Mesendoderm (in vitro differentiated cells): ENCODE measurements around the gene FAM171A1.

ENCODE experiments used
- DNase-seq: peaks from one replicate; pipeline ENCODE4 v3.0.0; 2013
- H2AK5ac ChIP-seq: 2 replicates; pipeline ENCODE4 v1.6.1; 2013; ENCODE audit warnings: low read length, inconsistent platforms
- H2BK120ac ChIP-seq: 2 replicates; pipeline ENCODE4 v1.6.1; 2013; ENCODE audit warnings: low read depth, mild to moderate bottlenecking, low read length, moderate library complexity, mixed read lengths
- H2BK15ac ChIP-seq: replicated peaks from 2 replicates; pipeline ENCODE4 v1.6.1; 2013; ENCODE audit warnings: low read depth, mild to moderate bottlenecking, moderate library complexity
- H2BK5ac ChIP-seq: 2 replicates; pipeline ENCODE4 v1.6.1; 2013; ENCODE audit warnings: low read length, inconsistent platforms
- H3K18ac ChIP-seq: 2 replicates; pipeline ENCODE4 v1.6.1; 2013; ENCODE audit warnings: mild to moderate bottlenecking, low read length, mixed read lengths
- H3K23ac ChIP-seq: one replicate; pipeline ENCODE4 v1.6.1; 2013; ENCODE audit warnings: low read length
- H3K27ac ChIP-seq: 2 replicates; pipeline ENCODE4 v1.5.1; 2013; ENCODE audit warnings: low read depth, mild to moderate bottlenecking, inconsistent platforms, low read length, moderate library complexity
- H3K27me3 ChIP-seq: 2 replicates; pipeline ENCODE4 v1.6.1; 2013; ENCODE audit warnings: low read length, control low read depth, mild to moderate bottlenecking, inconsistent platforms; ENCODE audit not compliant: insufficient read depth, poor library complexity
- H3K36me3 ChIP-seq: 2 replicates; pipeline ENCODE4 v1.6.1; 2013; ENCODE audit warnings: low read length, inconsistent platforms; ENCODE audit not compliant: control insufficient read depth, insufficient read depth
- H3K4ac ChIP-seq: one replicate; pipeline ENCODE4 v1.6.1; 2013; ENCODE audit warnings: low read depth, mild to moderate bottlenecking, low read length, moderate library complexity
- H3K4me1 ChIP-seq: 2 replicates; pipeline ENCODE4 v1.6.1; 2013; ENCODE audit warnings: low read depth, low read length, inconsistent platforms; ENCODE audit not compliant: control insufficient read depth
- H3K4me2 ChIP-seq: 2 replicates; pipeline ENCODE4 v1.6.1; 2013; ENCODE audit warnings: low read length
- H3K4me3 ChIP-seq: 2 replicates; pipeline ENCODE4 v1.5.1; 2013; ENCODE audit warnings: mild to moderate bottlenecking, low read length
- H3K56ac ChIP-seq: one replicate; pipeline ENCODE4 v1.6.1; 2013; ENCODE audit warnings: low read length
- H3K79me1 ChIP-seq: 2 replicates; pipeline ENCODE4 v1.6.1; 2013; ENCODE audit warnings: low read length, inconsistent platforms
- H3K79me2 ChIP-seq: 2 replicates; pipeline ENCODE4 v1.6.1; 2013; ENCODE audit warnings: mild to moderate bottlenecking, low read length; ENCODE audit not compliant: control insufficient read depth, insufficient read depth
- H3K9ac ChIP-seq: 2 replicates; pipeline ENCODE4 v1.6.1; 2013; ENCODE audit warnings: low read length, inconsistent platforms
- H4K5ac ChIP-seq: one replicate; pipeline ENCODE4 v1.6.1; 2013; ENCODE audit warnings: low read length
- H4K8ac ChIP-seq: one replicate; pipeline ENCODE4 v1.6.1; 2013; ENCODE audit warnings: low read depth, mild to moderate bottlenecking, control low read depth, low read length, moderate library complexity
- WGBS: extraction: QIAGEN DNeasy Blood & Tissue Kit; methylation state at CpG from one replicate; pipeline ENCODE4 v1.1.7; 2013; ENCODE audit warnings: low lambda C conversion rate, missing lambda C conversion rate; ENCODE audit not compliant: insufficient coverage; ENCODE audit errors: extremely low coverage; 5-methylcytosine and 5-hydroxymethylcytosine counted together

The FAM171A1 gene

GRCh38 chr10:15352836-15353235, 18.3 kb downstream of the FAM171A1 start:
- no peak overlapping the region for H2BK15ac ChIP-seq
- no peak overlapping the region for H2AK5ac ChIP-seq
- H3K18ac ChIP-seq = no peak overlapping the region
- H3K4ac ChIP-seq = no peak overlapping the region
- H3K23ac ChIP-seq = no peak overlapping the region
- H4K8ac ChIP-seq = no peak overlapping the region
- H3K4me3 ChIP-seq = no peak overlapping the region
- H3K56ac ChIP-seq = no peak overlapping the region
- H3K9ac ChIP-seq = no peak overlapping the region
- no CpG with 5 or more reads among the region's 7 CpGs for WGBS
- H3K79me2 ChIP-seq = peaks cover 44% of the 10 kb centered on the region
- DNase-seq = no peak
- no peak overlapping the region for H3K4me2 ChIP-seq
- no peak overlapping the region for H3K27ac ChIP-seq
- H3K36me3 ChIP-seq = no peaks in the 10 kb centered on the region
- H4K5ac ChIP-seq = no peak overlapping the region
- H3K4me1 ChIP-seq = no peaks in the 10 kb centered on the region
- H3K27me3 ChIP-seq = no peaks in the 10 kb centered on the region
- no peak overlapping the region for H2BK120ac ChIP-seq
- H2BK5ac ChIP-seq = no peak overlapping the region
- H3K79me1 ChIP-seq = peaks cover 29% of the 10 kb centered on the region

- no peak for DNase-seq
- Histone ChIP-seq H3K4ac (no peak overlapping the region), H3K4me1 (no peaks in the 10 kb centered on the region), H2AK5ac (no peak overlapping the region), H2BK5ac (no peak overlapping the region), H3K79me2 (peaks cover 45% of the 10 kb centered on the region), H3K4me2 (no peak overlapping the region), H3K9ac (no peak overlapping the region), H3K36me3 (no peaks in the 10 kb centered on the region), H2BK15ac (no peak overlapping the region), H2BK120ac (no peak overlapping the region), H3K23ac (no peak overlapping the region), H3K4me3 (no peak overlapping the region), H3K18ac (no peak overlapping the region), H3K27ac (no peak overlapping the region), H3K56ac (no peak overlapping the region), H3K27me3 (no peaks in the 10 kb centered on the region), H3K79me1 (peaks cover 29% of the 10 kb centered on the region), H4K5ac (no peak overlapping the region), H4K8ac (no peak overlapping the region)
- no CpG with 5 or more reads among the region's 3 CpGs for WGBS
These were observed 18.9 kb downstream of the FAM171A1 start for GRCh38 chr10:15352201-15352600.

DNA sequence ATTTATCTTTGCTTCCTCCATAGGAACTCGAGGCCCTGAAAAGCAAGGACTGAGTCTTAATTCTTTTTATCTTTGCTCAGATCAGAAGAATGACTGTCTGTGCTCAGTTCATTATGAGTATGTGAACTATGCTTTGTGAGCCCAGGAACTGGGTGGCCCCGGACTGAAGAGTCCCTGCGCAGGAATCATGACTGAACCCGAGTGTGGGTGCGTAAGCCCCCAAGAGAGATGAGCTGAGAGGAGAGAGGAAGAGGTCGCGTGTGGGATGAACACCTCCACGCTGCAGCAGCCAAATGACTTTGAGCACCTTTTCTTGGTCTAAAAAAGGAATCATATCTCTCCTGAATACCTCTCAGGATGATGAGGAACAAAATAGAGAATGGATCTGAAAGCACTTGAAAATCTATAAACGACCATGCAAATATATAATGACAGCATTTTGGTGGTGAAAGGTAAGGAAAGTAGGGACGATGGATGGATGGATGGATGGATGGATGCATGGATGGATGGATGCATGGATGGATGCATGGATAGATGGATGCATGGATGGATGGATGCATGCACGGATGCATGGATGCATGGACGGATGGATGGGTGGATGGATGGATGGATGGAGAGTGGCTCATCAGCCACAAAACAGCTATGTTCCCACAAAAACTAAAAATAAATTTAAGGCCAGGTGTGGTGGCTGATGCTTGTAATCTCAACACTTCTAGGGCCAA, 19.8 kb downstream of the FAM171A1 start:
- 100% methylated on average over 1 of the region's 12 CpGs for WGBS
- no peaks in the 10 kb centered on the region for H3K4me1 ChIP-seq
- no peak overlapping the region for H3K4me3 ChIP-seq
- H3K18ac ChIP-seq = no peak overlapping the region
- no peak overlapping the region for H3K4ac ChIP-seq
- H3K27me3 ChIP-seq = no peaks in the 10 kb centered on the region
- H2BK120ac ChIP-seq = no peak overlapping the region
- H2BK15ac ChIP-seq = no peak overlapping the region
- H3K4me2 ChIP-seq = no peak overlapping the region
- H2AK5ac ChIP-seq = no peak overlapping the region
- no peak overlapping the region for H2BK5ac ChIP-seq
- H3K9ac ChIP-seq = no peak overlapping the region
- H3K36me3 ChIP-seq = no peaks in the 10 kb centered on the region
- no peak overlapping the region for H3K23ac ChIP-seq
- peaks cover 30% of the 10 kb centered on the region for H3K79me1 ChIP-seq
- H4K8ac ChIP-seq = no peak overlapping the region
- peaks cover 47% of the 10 kb centered on the region for H3K79me2 ChIP-seq
- no peak for DNase-seq
- no peak overlapping the region for H3K27ac ChIP-seq
- H4K5ac ChIP-seq = no peak overlapping the region
- no peak overlapping the region for H3K56ac ChIP-seq

GRCh38 chr10:15349112-15349511, 22.0 kb downstream of the FAM171A1 start:
- H3K9ac ChIP-seq = no peak overlapping the region
- H3K18ac ChIP-seq = no peak overlapping the region
- DNase-seq = no peak
- no peak overlapping the region for H3K4me3 ChIP-seq
- no peak overlapping the region for H3K23ac ChIP-seq
- H2AK5ac ChIP-seq = no peak overlapping the region
- WGBS = no CpG with 5 or more reads among the region's 5 CpGs
- no peaks in the 10 kb centered on the region for H3K36me3 ChIP-seq
- no peak overlapping the region for H4K8ac ChIP-seq
- H3K27me3 ChIP-seq = no peaks in the 10 kb centered on the region
- H2BK5ac ChIP-seq = no peak overlapping the region
- no peak overlapping the region for H3K27ac ChIP-seq
- no peak overlapping the region for H2BK15ac ChIP-seq
- no peak overlapping the region for H3K56ac ChIP-seq
- no peaks in the 10 kb centered on the region for H3K4me1 ChIP-seq
- peaks cover 40% of the 10 kb centered on the region for H3K79me1 ChIP-seq
- H4K5ac ChIP-seq = no peak overlapping the region
- H3K4me2 ChIP-seq = no peak overlapping the region
- H3K79me2 ChIP-seq = peaks cover 59% of the 10 kb centered on the region
- no peak overlapping the region for H3K4ac ChIP-seq
- H2BK120ac ChIP-seq = no peak overlapping the region

GRCh38 chr10:15348579-15348978, 22.5 kb downstream of the FAM171A1 start:
- H2AK5ac ChIP-seq = no peak overlapping the region
- H3K27me3 ChIP-seq = no peaks in the 10 kb centered on the region
- H3K36me3 ChIP-seq = no peaks in the 10 kb centered on the region
- H2BK15ac ChIP-seq = no peak overlapping the region
- H3K79me2 ChIP-seq = peaks cover 60% of the 10 kb centered on the region
- H3K9ac ChIP-seq = no peak overlapping the region
- WGBS = no CpG with 5 or more reads among the region's 8 CpGs
- H3K4me3 ChIP-seq = no peak overlapping the region
- H2BK120ac ChIP-seq = no peak overlapping the region
- peaks cover 36% of the 10 kb centered on the region for H3K79me1 ChIP-seq
- no peaks in the 10 kb centered on the region for H3K4me1 ChIP-seq
- H3K23ac ChIP-seq = no peak overlapping the region
- no peak overlapping the region for H3K4ac ChIP-seq
- no peak for DNase-seq
- H3K56ac ChIP-seq = no peak overlapping the region
- no peak overlapping the region for H2BK5ac ChIP-seq
- no peak overlapping the region for H4K8ac ChIP-seq
- H3K18ac ChIP-seq = no peak overlapping the region
- no peak overlapping the region for H3K4me2 ChIP-seq
- H4K5ac ChIP-seq = no peak overlapping the region
- no peak overlapping the region for H3K27ac ChIP-seq

DNA sequence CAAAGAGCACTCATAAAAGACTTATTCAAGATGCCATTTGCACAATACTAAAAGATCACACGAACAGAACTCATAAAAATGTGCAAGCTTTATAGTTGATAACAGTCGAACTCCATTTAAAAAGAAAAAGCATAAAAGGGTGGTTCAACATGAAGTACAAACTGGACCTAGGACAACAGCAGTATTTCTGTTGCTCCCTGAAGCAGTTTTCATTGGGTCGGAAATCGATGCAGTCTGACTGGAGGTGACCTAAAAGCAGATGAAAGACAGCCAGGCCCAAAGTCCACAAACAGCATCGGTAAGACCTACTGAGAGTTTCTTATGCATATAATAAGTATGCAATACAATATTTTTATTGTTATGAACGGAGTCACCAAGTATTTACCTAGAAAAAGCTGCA, 23.9 kb downstream of the FAM171A1 start:
- WGBS = no CpG with 5 or more reads among the region's 6 CpGs
- H2BK120ac ChIP-seq = no peak overlapping the region
- no peak overlapping the region for H3K4me2 ChIP-seq
- no peak overlapping the region for H2BK15ac ChIP-seq
- no peaks in the 10 kb centered on the region for H3K4me1 ChIP-seq
- no peak overlapping the region for H2BK5ac ChIP-seq
- H3K4ac ChIP-seq = no peak overlapping the region
- DNase-seq = no peak
- H4K5ac ChIP-seq = no peak overlapping the region
- no peaks in the 10 kb centered on the region for H3K27me3 ChIP-seq
- no peaks in the 10 kb centered on the region for H3K36me3 ChIP-seq
- no peak overlapping the region for H3K23ac ChIP-seq
- H2AK5ac ChIP-seq = no peak overlapping the region
- H3K27ac ChIP-seq = no peak overlapping the region
- H3K79me1 ChIP-seq = peaks cover 35% of the 10 kb centered on the region
- H3K9ac ChIP-seq = no peak overlapping the region
- H3K56ac ChIP-seq = no peak overlapping the region
- peaks cover 58% of the 10 kb centered on the region for H3K79me2 ChIP-seq
- no peak overlapping the region for H3K4me3 ChIP-seq
- H3K18ac ChIP-seq = no peak overlapping the region
- H4K8ac ChIP-seq = no peak overlapping the region
